BE2C (cell line): ENCODE results near the gene TBC1D2.
A peak's percentile ranks its signal among the peaks of the same experiment; 100 is the strongest.
"Not testable (repeated sequence)": the region's sequence is repeated elsewhere in the genome, so short reads cannot be mapped to it uniquely, and the experiment has no call there.

Experiments
- DNase-seq: peaks from one replicate; pipeline ENCODE4 v3.0.0-alpha.2; 2020
- H3K27me3 ChIP-seq: fragments of 250-450 bp; sonication (Bioruptor Pico); 2 replicates; pipeline ENCODE4 v1.5.1; 2020; ENCODE audit warnings: mild to moderate bottlenecking
- H3K36me3 ChIP-seq: fragments of 250-450 bp; sonication (Bioruptor Pico); 2 replicates; pipeline ENCODE4 v1.5.1; 2020; ENCODE audit warnings: mild to moderate bottlenecking
- H3K4me1 ChIP-seq: fragments of 250-450 bp; sonication (Bioruptor Pico); 2 replicates; pipeline ENCODE4 v1.5.1; 2020
- H3K4me3 ChIP-seq: 2 replicates; pipeline ENCODE4 v1.5.1; 2011; ENCODE audit warnings: low read depth, low read length
- H3K9me3 ChIP-seq: fragments of 250-450 bp; sonication (Bioruptor Pico); 2 replicates; pipeline ENCODE4 v1.5.1; 2020
- TF ChIP-seq, protein P1 (sequence below): IDR thresholded peaks from 2 replicates; pipeline ENCODE4 v1.5.1; 2012; ENCODE audit warnings: mild to moderate bottlenecking, low read depth, low read length

Gene TBC1D2

DNA sequence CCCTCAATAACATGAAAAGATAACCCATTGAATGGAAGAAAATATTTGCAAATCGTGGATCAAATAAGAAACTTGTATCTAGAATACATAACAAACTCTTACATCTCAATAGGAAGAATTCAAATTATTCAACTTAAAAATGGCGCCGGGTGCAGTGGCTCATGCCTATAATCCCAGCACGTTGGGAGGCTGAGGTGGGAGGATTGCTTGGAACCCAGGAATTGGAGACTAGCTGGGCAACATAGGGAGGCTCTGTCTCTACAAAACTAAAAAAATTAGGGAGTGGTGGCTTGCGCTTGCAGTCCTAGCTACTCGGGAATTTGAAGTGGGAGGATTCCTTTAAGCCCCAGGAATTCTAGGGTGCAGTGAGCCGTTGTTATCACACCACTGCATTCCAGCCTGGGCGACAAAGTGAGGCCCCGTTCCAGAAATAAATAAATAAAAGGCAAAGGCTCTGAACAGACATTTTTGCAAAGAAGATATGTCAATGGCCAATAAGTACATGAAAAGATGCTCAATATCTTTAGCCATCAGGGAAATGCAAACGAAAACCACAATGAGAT is 21.5 kb upstream of the TBC1D2 start:
- TF ChIP-seq, protein P1, sequence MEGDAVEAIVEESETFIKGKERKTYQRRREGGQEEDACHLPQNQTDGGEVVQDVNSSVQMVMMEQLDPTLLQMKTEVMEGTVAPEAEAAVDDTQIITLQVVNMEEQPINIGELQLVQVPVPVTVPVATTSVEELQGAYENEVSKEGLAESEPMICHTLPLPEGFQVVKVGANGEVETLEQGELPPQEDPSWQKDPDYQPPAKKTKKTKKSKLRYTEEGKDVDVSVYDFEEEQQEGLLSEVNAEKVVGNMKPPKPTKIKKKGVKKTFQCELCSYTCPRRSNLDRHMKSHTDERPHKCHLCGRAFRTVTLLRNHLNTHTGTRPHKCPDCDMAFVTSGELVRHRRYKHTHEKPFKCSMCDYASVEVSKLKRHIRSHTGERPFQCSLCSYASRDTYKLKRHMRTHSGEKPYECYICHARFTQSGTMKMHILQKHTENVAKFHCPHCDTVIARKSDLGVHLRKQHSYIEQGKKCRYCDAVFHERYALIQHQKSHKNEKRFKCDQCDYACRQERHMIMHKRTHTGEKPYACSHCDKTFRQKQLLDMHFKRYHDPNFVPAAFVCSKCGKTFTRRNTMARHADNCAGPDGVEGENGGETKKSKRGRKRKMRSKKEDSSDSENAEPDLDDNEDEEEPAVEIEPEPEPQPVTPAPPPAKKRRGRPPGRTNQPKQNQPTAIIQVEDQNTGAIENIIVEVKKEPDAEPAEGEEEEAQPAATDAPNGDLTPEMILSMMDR: no peak
- Histone ChIP-seq H3K9me3 (no peaks in the 10 kb centered on the region), H3K36me3 (no peaks in the 10 kb centered on the region), H3K4me1 (peaks cover 33% of the 10 kb centered on the region), H3K27me3 (no peaks in the 10 kb centered on the region), H3K4me3 (no peak overlapping the region)
- DNase-seq: no peak

DNA sequence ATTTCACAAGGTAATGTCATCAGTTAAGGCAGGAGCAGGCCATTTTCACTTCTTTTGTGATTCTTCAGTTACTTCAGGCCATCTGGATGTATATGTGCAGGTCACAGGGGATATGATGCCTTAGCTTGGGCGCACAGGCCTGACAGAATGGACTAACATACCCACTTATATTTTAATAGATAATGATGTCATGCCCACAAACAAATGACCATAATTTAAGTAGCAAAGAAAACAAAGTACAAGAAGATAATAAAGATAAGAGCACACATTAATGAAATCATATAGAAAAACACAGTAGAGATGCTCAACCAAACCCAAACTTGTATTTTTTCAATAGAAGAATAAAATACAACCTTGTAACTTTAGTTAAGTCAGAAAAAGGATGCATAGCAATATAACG is 19.7 kb upstream of the TBC1D2 start:
- no peak overlapping the region for H3K4me3 ChIP-seq
- H3K4me1 ChIP-seq: peaks cover 19% of the 10 kb centered on the region
- no peaks in the 10 kb centered on the region for H3K27me3 ChIP-seq
- H3K9me3 ChIP-seq: no peaks in the 10 kb centered on the region
- no peaks in the 10 kb centered on the region for H3K36me3 ChIP-seq
- peak; percentile 29 for DNase-seq
- TF ChIP-seq, protein P1: no peak

DNA sequence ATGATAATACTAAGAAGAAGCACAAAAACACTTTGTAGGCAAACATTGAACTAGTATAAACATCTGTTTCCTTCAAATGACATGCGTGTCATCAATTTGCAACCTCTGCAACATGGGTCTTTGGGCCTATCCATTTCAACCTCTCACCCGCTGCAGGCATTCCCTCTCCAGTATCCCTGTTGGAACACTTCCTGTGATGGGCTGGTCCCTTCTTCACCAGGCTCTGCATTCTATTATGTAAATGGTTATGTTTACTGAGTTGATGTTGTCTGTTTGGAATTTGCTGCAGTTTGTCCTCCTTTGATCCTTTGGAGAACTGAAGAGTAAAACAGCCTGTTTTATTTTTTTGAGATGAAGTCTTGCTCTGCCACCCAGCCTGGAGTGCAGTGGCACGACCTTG is 16.6 kb upstream of the TBC1D2 start:
- H3K27me3 ChIP-seq: no peaks in the 10 kb centered on the region
- no peak overlapping the region for H3K4me3 ChIP-seq
- H3K9me3 ChIP-seq: no peaks in the 10 kb centered on the region
- TF ChIP-seq, protein P1: no peak
- DNase-seq: no peak
- H3K36me3 ChIP-seq: no peaks in the 10 kb centered on the region
- H3K4me1 ChIP-seq: peaks cover 6% of the 10 kb centered on the region

DNA sequence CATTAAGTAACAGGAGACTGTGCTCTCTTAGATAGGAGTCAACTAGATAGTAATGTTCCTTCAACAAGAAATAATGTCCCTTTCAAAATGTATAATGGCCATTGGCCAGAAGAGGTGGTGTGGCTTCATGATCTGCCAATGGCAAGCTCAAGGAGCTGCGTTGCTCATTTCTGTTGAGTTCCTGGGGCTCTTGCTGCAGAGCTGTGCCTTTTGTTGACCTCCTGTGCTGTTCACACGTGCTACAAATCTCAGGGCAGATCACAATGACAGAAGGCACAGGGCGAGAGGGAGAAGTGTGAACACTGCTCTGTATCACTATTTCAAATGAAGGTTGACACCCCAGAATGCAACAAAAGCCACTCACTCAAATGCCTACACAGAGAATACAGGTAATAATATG is 16.0 kb upstream of the TBC1D2 start:
- no peak for DNase-seq
- Histone ChIP-seq H3K9me3 (no peaks in the 10 kb centered on the region), H3K27me3 (no peaks in the 10 kb centered on the region), H3K36me3 (no peaks in the 10 kb centered on the region), H3K4me1 (peaks cover 6% of the 10 kb centered on the region), H3K4me3 (no peak overlapping the region)
- TF ChIP-seq, protein P1: no peak

DNA sequence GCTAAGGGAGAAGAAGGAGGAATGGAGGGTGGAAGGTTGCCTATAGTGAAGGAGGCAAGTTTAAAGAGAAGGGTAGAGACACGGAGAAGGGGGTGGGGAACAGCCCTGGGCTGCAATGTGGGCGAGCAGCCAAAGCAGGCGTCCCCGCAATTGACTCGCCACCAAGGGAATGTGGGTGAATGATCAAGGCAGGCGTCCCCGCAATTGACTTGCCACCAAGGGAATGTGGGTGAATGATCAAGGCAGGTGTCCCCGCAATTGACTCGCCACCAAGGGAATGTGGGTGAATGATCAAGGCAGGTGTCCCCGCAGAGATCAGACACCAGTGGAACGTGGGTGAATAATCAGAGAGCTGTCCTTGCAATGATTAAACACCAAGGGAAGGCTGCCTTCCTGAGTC is 14.8 kb upstream of the TBC1D2 start:
- not testable (repeated sequence) for H3K4me1 ChIP-seq, H3K9me3 ChIP-seq, H3K4me3 ChIP-seq, DNase-seq, H3K27me3 ChIP-seq, H3K36me3 ChIP-seq

DNA sequence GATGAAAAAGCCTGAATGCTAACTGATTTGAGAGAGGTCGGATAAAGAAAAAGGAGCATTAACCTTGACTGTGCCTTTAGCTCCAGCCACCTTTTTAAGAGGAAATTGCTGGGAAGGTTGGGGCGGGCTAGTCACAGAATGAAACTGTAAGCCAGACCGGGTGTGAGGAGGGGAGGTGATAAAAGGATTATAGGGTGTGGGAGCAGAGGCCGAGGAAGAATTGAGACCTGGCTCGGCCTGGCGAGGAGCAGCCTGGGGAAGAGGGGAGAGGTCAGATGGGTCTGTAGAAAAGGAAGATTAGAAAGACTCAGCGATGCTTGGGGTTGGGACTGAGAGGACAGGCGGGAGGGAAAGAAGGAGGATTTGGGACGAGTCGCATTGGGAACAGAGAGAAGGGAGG is 14.2 kb upstream of the TBC1D2 start:
- H3K4me1 ChIP-seq, DNase-seq, H3K27me3 ChIP-seq, H3K4me3 ChIP-seq, H3K9me3 ChIP-seq, H3K36me3 ChIP-seq: not testable (repeated sequence)

DNA sequence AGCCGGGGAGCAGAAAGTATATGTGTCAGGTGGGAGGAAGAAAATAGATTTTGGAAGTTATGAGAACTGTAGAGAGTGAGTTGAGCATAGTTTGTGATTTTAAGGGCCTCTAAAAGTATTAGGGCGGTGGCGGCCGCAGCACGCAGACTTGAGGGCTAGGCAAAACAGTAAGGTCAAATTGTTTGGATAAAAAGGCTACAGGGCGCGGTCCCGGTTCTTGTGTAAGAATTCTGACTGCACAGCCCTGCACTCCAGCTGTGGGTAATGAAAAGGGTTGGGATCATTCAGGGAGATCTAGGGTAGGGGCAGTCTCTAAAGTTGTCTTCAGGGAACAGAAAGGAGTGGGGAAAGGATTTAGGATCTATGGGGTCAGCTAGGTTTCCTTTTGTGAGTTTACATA is 12.1 kb upstream of the TBC1D2 start:
- not testable (repeated sequence) for H3K4me1 ChIP-seq, H3K36me3 ChIP-seq, DNase-seq, H3K9me3 ChIP-seq, H3K27me3 ChIP-seq, H3K4me3 ChIP-seq

DNA sequence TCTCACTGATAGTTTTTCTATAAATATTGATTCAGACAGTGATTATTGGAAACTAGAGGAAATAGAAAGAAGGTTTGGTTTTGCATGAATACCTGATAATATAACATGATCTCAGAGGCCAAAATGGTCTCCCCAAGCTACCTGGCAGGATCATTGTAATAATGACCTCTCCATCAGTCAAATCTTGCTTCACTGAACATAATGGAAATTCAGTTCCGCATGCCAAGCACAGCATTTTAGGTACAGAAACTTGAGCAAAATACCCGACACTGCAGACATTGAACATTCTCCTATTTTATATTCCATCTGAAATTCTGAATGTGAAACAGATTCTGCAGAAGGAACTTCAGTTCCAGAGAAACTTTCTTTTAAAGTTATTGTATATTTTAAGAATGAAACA is 9.1 kb upstream of the TBC1D2 start:
- H3K9me3 ChIP-seq: no peaks in the 10 kb centered on the region
- H3K27me3 ChIP-seq: no peaks in the 10 kb centered on the region
- TF ChIP-seq, protein P1: no peak
- no peaks in the 10 kb centered on the region for H3K36me3 ChIP-seq
- DNase-seq: no peak
- no peaks in the 10 kb centered on the region for H3K4me1 ChIP-seq
- no peak overlapping the region for H3K4me3 ChIP-seq
